ENCODE measurements around the gene C4B. TPM values are rescaled to one million over a fixed set of nuclear protein-coding genes. Genes with fewer than 3 reads are reported as not detected.

The C4B gene
- total RNA-seq, 1 donor from 2014 or later = 10.3 TPM

GRCh38 chr6:31968326-31968725 is 46.3 kb upstream of the C4B start:
- H3K4me3 Mint-ChIP-seq (ENCODE audit: unreplicated experiment) = no peak overlapping the region
- H3K36me3 Mint-ChIP-seq (ENCODE audit: low read depth) = peaks cover 22% of the 10 kb centered on the region
- H3K27ac Mint-ChIP-seq (ENCODE audit: unreplicated experiment) = no peak overlapping the region
- peaks cover 31% of the 10 kb centered on the region for H3K4me1 Mint-ChIP-seq (ENCODE audit: low read depth)
- no peaks in the 10 kb centered on the region for H3K9me3 Mint-ChIP-seq (ENCODE audit: low read depth)
- DNase-seq (ENCODE audit: low spot score) = no peak
- TF ChIP-seq CTCF (IDR thresholded peaks at IDR 0.05) = no peak
- H3K27me3 Mint-ChIP-seq (ENCODE audit: low read depth) = no peaks in the 10 kb centered on the region

GRCh38 chr6:31968791-31969711 is 45.5 kb upstream of the C4B start:
- H3K4me1 Mint-ChIP-seq (ENCODE audit: low read depth) = peaks cover 36% of the 10 kb centered on the region
- TF ChIP-seq CTCF (IDR thresholded peaks at IDR 0.05) = no peak
- no peak overlapping the region for H3K4me3 Mint-ChIP-seq (ENCODE audit: unreplicated experiment)
- no peaks in the 10 kb centered on the region for H3K27me3 Mint-ChIP-seq (ENCODE audit: low read depth)
- H3K36me3 Mint-ChIP-seq (ENCODE audit: low read depth) = peaks cover 19% of the 10 kb centered on the region
- no peak overlapping the region for H3K27ac Mint-ChIP-seq (ENCODE audit: unreplicated experiment)
- no peaks in the 10 kb centered on the region for H3K9me3 Mint-ChIP-seq (ENCODE audit: low read depth)
- DNase-seq (ENCODE audit: low spot score) = peak; percentile 91

GRCh38 chr6:31969712-31970603 is 44.6 kb upstream of the C4B start:
- H3K27me3 Mint-ChIP-seq (ENCODE audit: low read depth) = no peaks in the 10 kb centered on the region
- peaks cover 18% of the 10 kb centered on the region for H3K36me3 Mint-ChIP-seq (ENCODE audit: low read depth)

GRCh38 chr6:31970604-31971271 is 43.9 kb upstream of the C4B start:
- peak; percentile 86 for DNase-seq (ENCODE audit: low spot score)

More at GRCh38 chr6:31969712-31970603, 44.6 kb upstream of the C4B start:
- no peak for TF ChIP-seq CTCF (IDR thresholded peaks at IDR 0.05)
- H3K4me1 Mint-ChIP-seq (ENCODE audit: low read depth) = peaks cover 36% of the 10 kb centered on the region
- H3K9me3 Mint-ChIP-seq (ENCODE audit: low read depth) = no peaks in the 10 kb centered on the region
- peak overlapping the region; percentile 100 for H3K27ac Mint-ChIP-seq (ENCODE audit: unreplicated experiment)
- peak overlapping the region; percentile 96 for H3K4me3 Mint-ChIP-seq (ENCODE audit: unreplicated experiment)
- DNase-seq (ENCODE audit: low spot score) = peak; percentile 44

More at GRCh38 chr6:31970604-31971271, 43.9 kb upstream of the C4B start:
- no peak for TF ChIP-seq CTCF (IDR thresholded peaks at IDR 0.05)
- H3K9me3 Mint-ChIP-seq (ENCODE audit: low read depth) = no peaks in the 10 kb centered on the region
- H3K4me3 Mint-ChIP-seq (ENCODE audit: unreplicated experiment) = peak overlapping the region; percentile 96
- peaks cover 18% of the 10 kb centered on the region for H3K36me3 Mint-ChIP-seq (ENCODE audit: low read depth)
- peak overlapping the region; percentile 100 for H3K27ac Mint-ChIP-seq (ENCODE audit: unreplicated experiment)
- H3K27me3 Mint-ChIP-seq (ENCODE audit: low read depth) = no peaks in the 10 kb centered on the region
- peaks cover 36% of the 10 kb centered on the region for H3K4me1 Mint-ChIP-seq (ENCODE audit: low read depth)

All from chondrocyte (in vitro differentiated cells).